SU-DHL-6 (cell line): ENCODE data around the gene MAGI3.

Experiments used
- H2AFZ ChIP-seq: fragments of 200-600 bp; sonication (generic); 2 replicates; pipeline ENCODE4 v1.6.1; 2014; ENCODE audit warnings: low read depth, mild to moderate bottlenecking, moderate library complexity, mixed read lengths, antibody characterized with exemption, low read length; ENCODE audit not compliant: severe bottlenecking
- H3F3A ChIP-seq: fragments of 200-600 bp; shearing (Covaris generic); 2 replicates; pipeline ENCODE4 v1.6.0; 2016; ENCODE audit warnings: antibody characterized with exemption, mild to moderate bottlenecking; ENCODE audit not compliant: insufficient read depth
- H3K27ac ChIP-seq: fragments of 200-600 bp; sonication (generic); 2 replicates; pipeline ENCODE4 v1.5.1; 2016; ENCODE audit warnings: low read depth, mild to moderate bottlenecking, low read length, moderate library complexity, mixed read lengths
- H3K27me3 ChIP-seq: fragments of 200-600 bp; sonication (generic), shearing (Covaris generic); 2 replicates; pipeline ENCODE4 v1.6.0; 2014; ENCODE audit warnings: mild to moderate bottlenecking, low read length
- H3K36me3 ChIP-seq: fragments of 200-600 bp; sonication (generic); 2 replicates; pipeline ENCODE4 v1.6.1; 2014; ENCODE audit warnings: mild to moderate bottlenecking, low read length, mixed read lengths
- H3K4me2 ChIP-seq: fragments of 300-600, 200-600 bp; shearing (Covaris generic), sonication (generic); 2 replicates; pipeline ENCODE4 v1.6.0; 2014; ENCODE audit warnings: low read length, low read depth, mild to moderate bottlenecking; ENCODE audit not compliant: poor library complexity, severe bottlenecking
- H3K4me3 ChIP-seq: fragments of 200-600 bp; sonication (generic); 2 replicates; pipeline ENCODE4 v1.5.1; 2014; ENCODE audit warnings: antibody characterized with exemption, low read length, mild to moderate bottlenecking, mixed read lengths; ENCODE audit not compliant: insufficient read depth, poor library complexity, severe bottlenecking
- H3K79me2 ChIP-seq: fragments of 200-600 bp; sonication (generic); 2 replicates; pipeline ENCODE4 v1.6.1; 2014; ENCODE audit warnings: mild to moderate bottlenecking, low read length, moderate library complexity; ENCODE audit not compliant: insufficient read depth
- H3K9ac ChIP-seq: fragments of 200-600 bp; sonication (generic); 2 replicates; pipeline ENCODE4 v1.7.0; 2014; ENCODE audit warnings: mild to moderate bottlenecking, low read length
- H3K9me2 ChIP-seq: fragments of 200-600 bp; sonication (generic); replicated peaks from 2 replicates; pipeline ENCODE4 v1.6.1; 2014; ENCODE audit warnings: low read length; ENCODE audit not compliant: insufficient read depth
- H3K9me3 ChIP-seq: fragments of 200-600 bp; sonication (generic); 2 replicates; pipeline ENCODE4 v1.6.1; 2014; ENCODE audit warnings: low read length, mixed read lengths; ENCODE audit not compliant: insufficient read depth
- H4K20me1 ChIP-seq: fragments of 200-600 bp; sonication (generic); 2 replicates; pipeline ENCODE4 v1.6.1; 2014; ENCODE audit warnings: low read depth, mild to moderate bottlenecking, antibody characterized with exemption, low read length, moderate library complexity, mixed read lengths
- CTCF ChIP-seq: fragments of 200-600 bp; sonication (generic); IDR thresholded peaks from one replicate; pipeline ENCODE4 v1.5.1; 2017; ENCODE audit warnings: antibody characterized with exemption, mild to moderate bottlenecking, low read length, moderate library complexity; ENCODE audit not compliant: insufficient read depth, poor library complexity, severe bottlenecking
- EZH2phosphoT487 ChIP-seq: fragments of 200-600 bp; sonication (generic), shearing (Covaris generic); conservative IDR thresholded peaks from 2 replicates; pipeline ENCODE4 v1.6.1; 2018; ENCODE audit warnings: mild to moderate bottlenecking, antibody characterized with exemption, low read length, moderate library complexity, mixed read lengths

MAGI3 gene

GRCh38 chr1:113416496-113416895, 26.2 kb downstream of the MAGI3 start:
- Histone ChIP-seq H3K36me3 (no peaks in the 10 kb centered on the region), H3K9me2 (no peaks in the 10 kb centered on the region), H3K27me3 (no peaks in the 10 kb centered on the region), H3K4me3 (no peak overlapping the region), H3K9ac (no peak overlapping the region), H4K20me1 (0 out of 2 replicates have a peak, but pooled peaks cover 3% of the 10 kb centered on the region), H3K27ac (no peak overlapping the region), H3K9me3 (no peaks in the 10 kb centered on the region), H3F3A (no peaks in the 10 kb centered on the region), H2AFZ (no peak overlapping the region), H3K4me2 (no peak overlapping the region), H3K79me2 (no peaks in the 10 kb centered on the region)
- TF ChIP-seq CTCF (no peak), EZH2phosphoT487 (no peak)

GRCh38 chr1:113422315-113423068, 32.2 kb downstream of the MAGI3 start:
- TF ChIP-seq EZH2phosphoT487 (no peak), CTCF (no peak)

GRCh38 chr1:113423826-113424225, 33.5 kb downstream of the MAGI3 start:
- H3K27ac ChIP-seq = no peak overlapping the region
- H3K36me3 ChIP-seq = no peaks in the 10 kb centered on the region
- no peak overlapping the region for H3K9ac ChIP-seq
- H3K9me2 ChIP-seq = no peaks in the 10 kb centered on the region
- no peaks in the 10 kb centered on the region for H3K27me3 ChIP-seq
- no peak overlapping the region for H2AFZ ChIP-seq
- no peak overlapping the region for H3K4me3 ChIP-seq
- H4K20me1 ChIP-seq = no peaks in the 10 kb centered on the region
- H3K9me3 ChIP-seq = no peaks in the 10 kb centered on the region
- H3K79me2 ChIP-seq = no peaks in the 10 kb centered on the region; the same call in 1 of the 2 replicates
- no peaks in the 10 kb centered on the region for H3F3A ChIP-seq
- TF ChIP-seq CTCF (no peak), EZH2phosphoT487 (no peak)
- no peak overlapping the region for H3K4me2 ChIP-seq

More at GRCh38 chr1:113422315-113423068, 32.2 kb downstream of the MAGI3 start:
- H3K4me2 ChIP-seq = no peak overlapping the region
- no peaks in the 10 kb centered on the region for H3K27me3 ChIP-seq
- H3K27ac ChIP-seq = no peak overlapping the region
- no peak overlapping the region for H3K9ac ChIP-seq
- no peaks in the 10 kb centered on the region for H3K36me3 ChIP-seq
- no peak overlapping the region for H3K4me3 ChIP-seq
- H2AFZ ChIP-seq = no peak overlapping the region
- H3K9me2 ChIP-seq = no peaks in the 10 kb centered on the region
- no peaks in the 10 kb centered on the region for H3F3A ChIP-seq
- H4K20me1 ChIP-seq = no peaks in the 10 kb centered on the region
- no peaks in the 10 kb centered on the region; the same call in 1 of the 2 replicates for H3K79me2 ChIP-seq
- no peaks in the 10 kb centered on the region for H3K9me3 ChIP-seq
